GM18507 (cell line): ENCODE results near the gene OR51G1.

Source experiments
- DNase-seq: peaks from one replicate; pipeline ENCODE4 v3.0.0; 2011; ENCODE audit warnings: low read depth; ENCODE audit not compliant: insufficient read length; ENCODE audit errors: extremely low spot score
- FAIRE-seq: peaks from 2 replicates; lab custom pipeline; 2011; peaks lifted over from hg19 to GRCh38; lab: Jason Lieb, UNC

The OR51G1 gene

DNA sequence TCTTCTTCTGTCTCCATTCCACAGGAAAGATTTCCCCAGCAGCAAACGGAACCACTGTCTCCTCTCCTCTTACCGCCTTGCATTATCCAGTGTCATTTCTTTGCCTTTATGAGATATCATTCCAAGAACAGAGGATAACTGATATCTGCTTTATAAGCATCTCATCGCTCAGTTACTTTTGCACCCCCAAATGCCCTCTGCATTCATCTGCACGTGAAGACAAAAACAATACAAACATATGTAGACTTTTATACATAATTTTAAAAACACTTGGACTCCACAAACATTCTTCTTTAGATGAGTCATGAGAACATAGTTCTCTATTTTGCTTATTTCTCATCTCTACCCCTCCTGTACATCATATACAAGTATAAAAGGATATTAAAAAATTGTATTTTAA is 43.0 kb downstream of the OR51G1 start:
- no peak for DNase-seq
- no peak for FAIRE-seq
